HEK293 (cell line): Measurements from ENCODE around the gene ADAM17.

ENCODE experiments used
- CTCF ChIP-seq: fragments of 450-650 bp; formaldehyde crosslinking; IDR thresholded peaks from 2 replicates; pipeline ENCODE4 v1.5.1; 2016; ENCODE audit warnings: missing biosample characterization, missing genetic modification characterization
- IKZF3 ChIP-seq: fragments of 450-650 bp; IDR thresholded peaks from 2 replicates; pipeline ENCODE4 v1.5.0; 2018; ENCODE audit warnings: missing biosample characterization, mild to moderate bottlenecking, missing genetic modification characterization, moderate library complexity
- PRDM10 ChIP-seq: fragments of 450-650 bp; formaldehyde crosslinking; IDR thresholded peaks from 2 replicates; pipeline ENCODE4 v1.5.1; 2016; ENCODE audit warnings: missing biosample characterization, missing genetic modification characterization
- ZBTB26 ChIP-seq: fragments of 450-650 bp; formaldehyde crosslinking; optimal IDR thresholded peaks from 2 replicates; pipeline ENCODE3; 2016; ENCODE audit warnings: missing biosample characterization, mild to moderate bottlenecking, missing genetic modification characterization
- ZNF311 ChIP-seq: fragments of 450-650 bp; formaldehyde crosslinking; IDR thresholded peaks from 2 replicates; pipeline ENCODE4 v1.5.1; 2017; ENCODE audit warnings: missing biosample characterization, missing genetic modification characterization, borderline replicate concordance
- ZNF544 ChIP-seq: fragments of 450-650 bp; formaldehyde crosslinking; IDR thresholded peaks from 2 replicates; pipeline ENCODE4 v1.5.0; 2017; ENCODE audit warnings: missing biosample characterization, missing genetic modification characterization
- ZNF837 ChIP-seq: fragments of 450-650 bp; formaldehyde crosslinking; IDR thresholded peaks from 2 replicates; pipeline ENCODE4 v1.5.1; 2016; ENCODE audit warnings: missing biosample characterization, missing genetic modification characterization

DNA sequence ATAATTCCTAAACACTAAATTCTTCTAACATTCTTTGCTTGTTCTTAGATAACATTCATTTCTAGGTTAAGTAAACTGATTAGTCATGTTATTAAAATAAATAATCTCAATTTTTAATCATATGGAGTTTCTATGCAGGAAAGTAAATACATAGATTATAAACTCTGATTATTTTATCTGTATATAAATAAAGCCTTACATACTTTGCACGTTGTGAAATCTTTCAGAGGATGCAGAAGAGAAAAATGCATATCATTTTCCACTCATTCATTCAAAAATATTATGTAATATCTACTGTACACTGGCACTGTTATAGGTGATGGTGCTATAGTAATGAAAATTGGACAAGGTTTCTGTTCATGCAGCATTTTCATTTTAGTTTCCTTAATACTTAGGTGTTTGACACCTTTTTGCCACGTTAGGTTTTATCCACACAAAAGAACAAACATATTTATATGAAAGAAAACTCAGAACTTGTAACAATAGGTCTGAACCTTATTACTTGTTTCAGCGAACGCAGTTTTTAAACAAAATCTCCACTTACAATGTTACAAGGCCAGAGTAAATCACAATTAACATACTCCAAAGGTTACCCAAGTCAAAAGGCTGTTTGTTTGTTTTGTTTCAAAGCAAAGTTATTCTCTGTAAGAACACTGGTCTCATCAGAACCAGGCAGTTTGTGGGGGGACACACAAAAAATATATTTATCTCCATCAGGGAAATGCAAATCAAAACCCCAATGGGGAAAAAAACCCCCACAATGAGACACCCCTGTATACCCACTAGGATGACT is 27.4 kb downstream of the ADAM17 start:
- TF ChIP-seq IKZF3 (no peak), CTCF (tag by site-specific recombination) (no peak), ZNF311 (tag by site-specific recombination) (no peak), PRDM10 (tag by site-specific recombination) (no peak), ZNF837 (no peak), ZBTB26 (tag by site-specific recombination) (no peak), ZNF544 (tag by site-specific recombination) (no peak)
